Urinary bladder (tissue), 4 donors: ENCODE data around the gene FOXK1. TPM values are rescaled to one million over a fixed set of nuclear protein-coding genes. Genes with fewer than 3 reads are reported as not detected.
A peak's percentile ranks its signal among the peaks of the same experiment; 100 is the strongest.
"Not testable (repeated sequence)": the region's sequence is repeated elsewhere in the genome, so short reads cannot be mapped to it uniquely, and the experiment has no call there.

Experiments
- DNase-seq: peaks from one replicate; pipeline ENCODE4 v3.0.0-alpha.2; 2015; ENCODE audit errors: extremely low spot score
- H3K27ac ChIP-seq: one replicate; pipeline ENCODE4 v1.5.1; 2013; ENCODE audit warnings: low read depth, mild to moderate bottlenecking, moderate library complexity
- H3K36me3 ChIP-seq: one replicate; pipeline ENCODE4 v1.6.1; 2013; ENCODE audit warnings: mild to moderate bottlenecking, moderate library complexity; ENCODE audit not compliant: insufficient read depth
- H3K4me1 ChIP-seq: one replicate; pipeline ENCODE4 v1.6.1; 2013; ENCODE audit warnings: mild to moderate bottlenecking, moderate library complexity; ENCODE audit not compliant: insufficient read depth
- H3K4me3 ChIP-seq: one replicate; pipeline ENCODE4 v1.5.1; 2013; ENCODE audit warnings: low read depth, low read length
- WGBS: extraction: QIAGEN DNeasy Blood & Tissue Kit; methylation state at CpG from one replicate; pipeline ENCODE4 v1.1.7; 2013; 5-methylcytosine and 5-hydroxymethylcytosine counted together
- polyA plus RNA-seq: library from polyadenylated mRNA; stranded (reverse); fragments of 200-250 nt; gene quantifications from one replicate; pipeline ENCODE4 v1.2.3, GENCODE V29; 2013
- total RNA-seq: library from RNA; depleted of rRNA; stranded (reverse); fragments of >200 nt; gene quantifications from one replicate; pipeline ENCODE4 v1.2.3, GENCODE V29; 2014
- donor health status: healthy with polysubstance abuse.
- donor health status: healthy.

The FOXK1 gene
- total and polyA plus RNA-seq, 2 donors = 8.1 to 22.2 TPM

- WGBS = 72% methylated on average over 4 of the region's 4 CpGs
- Histone ChIP-seq H3K4me1 (no peaks in the 10 kb centered on the region), H3K36me3 (no peaks in the 10 kb centered on the region), H3K4me3 (no peak overlapping the region), H3K27ac (no peak overlapping the region)
- DNase-seq = no peak
Observed at GRCh38 chr7:4655896-4656295, 26.2 kb upstream of the FOXK1 start.

GRCh38 chr7:4657640-4658417 is 24.3 kb upstream of the FOXK1 start:
- Histone ChIP-seq H3K4me3 (no peak overlapping the region), H3K27ac (no peak overlapping the region), H3K36me3 (no peaks in the 10 kb centered on the region), H3K4me1 (no peaks in the 10 kb centered on the region)
- WGBS = 59% methylated on average over 4 of the region's 4 CpGs
- DNase-seq = no peak

GRCh38 chr7:4659551-4660286 is 22.4 kb upstream of the FOXK1 start:
- Histone ChIP-seq H3K4me1 (no peaks in the 10 kb centered on the region), H3K36me3 (no peaks in the 10 kb centered on the region), H3K27ac (no peak overlapping the region), H3K4me3 (no peak overlapping the region)
- DNase-seq = no peak
- WGBS = 84% methylated on average over 2 of the region's 2 CpGs

GRCh38 chr7:4661871-4662270 is 20.2 kb upstream of the FOXK1 start:
- 17% methylated on average over 8 of the region's 8 CpGs for WGBS
- Histone ChIP-seq H3K4me1 (no peaks in the 10 kb centered on the region), H3K27ac (no peak overlapping the region), H3K4me3 (no peak overlapping the region), H3K36me3 (no peaks in the 10 kb centered on the region)
- DNase-seq = no peak

GRCh38 chr7:4663239-4664018 is 18.7 kb upstream of the FOXK1 start:
- H3K4me3 ChIP-seq = no peak overlapping the region
- H3K27ac ChIP-seq = no peak overlapping the region
- 88% methylated on average over 17 of the region's 17 CpGs for WGBS
- no peaks in the 10 kb centered on the region for H3K4me1 ChIP-seq
- DNase-seq = no peak
- no peaks in the 10 kb centered on the region for H3K36me3 ChIP-seq

- Histone ChIP-seq H3K36me3 (no peaks in the 10 kb centered on the region), H3K27ac (no peak overlapping the region), H3K4me1 (no peaks in the 10 kb centered on the region), H3K4me3 (no peak overlapping the region)
- 28% methylated on average over 2 of the region's 2 CpGs for WGBS
- DNase-seq = no peak
Observed at GRCh38 chr7:4665661-4666060, 16.4 kb upstream of the FOXK1 start.

GRCh38 chr7:4667776-4668509 is 14.2 kb upstream of the FOXK1 start:
- H3K4me3 ChIP-seq = no peak overlapping the region
- no peaks in the 10 kb centered on the region for H3K36me3 ChIP-seq
- 60% methylated on average over 19 of the region's 19 CpGs for WGBS
- no peaks in the 10 kb centered on the region for H3K4me1 ChIP-seq
- H3K27ac ChIP-seq = no peak overlapping the region
- no peak for DNase-seq

GRCh38 chr7:4668510-4668847 is 13.6 kb upstream of the FOXK1 start:
- no peak overlapping the region for H3K4me3 ChIP-seq
- no peaks in the 10 kb centered on the region for H3K36me3 ChIP-seq
- DNase-seq = no peak
- 95% methylated on average over 3 of the region's 3 CpGs for WGBS
- H3K27ac ChIP-seq = no peak overlapping the region
- H3K4me1 ChIP-seq = no peaks in the 10 kb centered on the region

GRCh38 chr7:4670791-4671190 is 11.3 kb upstream of the FOXK1 start:
- Histone ChIP-seq H3K4me1 (no peaks in the 10 kb centered on the region), H3K4me3 (no peak overlapping the region), H3K36me3 (no peaks in the 10 kb centered on the region), H3K27ac (no peak overlapping the region)
- WGBS = 71% methylated on average over 4 of the region's 4 CpGs
- DNase-seq = no peak

GRCh38 chr7:4675771-4676367 is 6.2 kb upstream of the FOXK1 start:
- DNase-seq = no peak

GRCh38 chr7:4677518-4677917 is 4.6 kb upstream of the FOXK1 start:
- not testable (repeated sequence) for H3K4me1 ChIP-seq, DNase-seq, H3K27ac ChIP-seq, H3K36me3 ChIP-seq, H3K4me3 ChIP-seq
- WGBS = 93% methylated on average over 11 of the region's 11 CpGs

More at GRCh38 chr7:4675771-4676367, 6.2 kb upstream of the FOXK1 start:
- H3K4me1 ChIP-seq = no peaks in the 10 kb centered on the region
- no peak overlapping the region for H3K27ac ChIP-seq
- 93% methylated on average over 8 of the region's 8 CpGs for WGBS
- H3K36me3 ChIP-seq = no peaks in the 10 kb centered on the region
- H3K4me3 ChIP-seq = no peak overlapping the region

- peak overlapping the region; percentile 91 for H3K4me3 ChIP-seq
- no peaks in the 10 kb centered on the region for H3K4me1 ChIP-seq
- H3K27ac ChIP-seq = no peak overlapping the region
- no peaks in the 10 kb centered on the region for H3K36me3 ChIP-seq
- 84% methylated on average over 6 of the region's 6 CpGs for WGBS
- DNase-seq = no peak
Observed at GRCh38 chr7:4681218-4681851, 760 bp upstream of the FOXK1 start.
